ENCODE results near the gene ARRDC5. TPM values are rescaled to one million over a fixed set of nuclear protein-coding genes. Genes with fewer than 3 reads are reported as not detected.

ARRDC5 gene
- total and polyA plus RNA-seq, 2 of the 13 experiments (the other 11 are each of a cell fraction or from before 2014, with no cell fraction given) = not detected

DNA sequence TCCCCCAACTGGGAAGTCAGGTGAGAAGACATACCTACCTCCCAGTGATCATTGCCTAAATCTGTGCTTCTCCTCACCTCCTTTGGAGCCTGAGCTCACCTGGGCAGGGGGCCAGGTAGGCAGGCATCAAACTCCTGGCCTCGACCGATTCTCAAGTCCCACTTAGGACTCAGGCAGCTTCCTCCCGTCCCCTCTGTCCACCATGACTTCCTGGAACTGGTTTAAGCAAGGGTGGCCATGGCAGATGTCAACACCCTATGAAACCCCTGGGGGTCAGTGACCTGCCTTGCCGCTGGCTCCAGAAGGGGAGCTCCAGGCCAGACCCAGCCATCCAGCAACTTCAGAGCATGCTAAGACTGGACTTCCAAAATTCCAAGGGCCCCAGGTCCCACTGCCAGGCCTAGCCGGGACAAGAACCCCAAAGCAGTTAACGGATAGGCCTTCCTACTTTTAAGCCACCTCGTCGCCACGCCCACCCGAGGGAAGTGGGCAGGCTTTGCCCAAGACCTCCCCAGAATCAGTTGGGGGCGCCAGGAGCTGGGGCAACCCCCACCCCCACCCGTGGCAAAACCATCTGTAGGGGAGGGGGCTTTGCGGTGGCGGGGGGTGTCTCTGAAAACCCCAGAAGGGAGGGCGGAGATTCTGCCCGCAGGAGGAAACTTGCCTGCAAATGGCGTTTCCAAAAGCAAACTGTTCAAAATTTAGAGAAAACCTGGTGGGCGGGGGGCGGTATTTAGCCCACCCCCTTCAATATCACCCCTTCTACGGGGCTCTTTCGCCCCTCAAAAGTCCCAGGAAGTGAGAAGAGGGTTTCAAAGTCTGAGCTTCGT is 35.9 kb downstream of the ARRDC5 start (continued):
- TF ChIP-seq, protein P1, sequence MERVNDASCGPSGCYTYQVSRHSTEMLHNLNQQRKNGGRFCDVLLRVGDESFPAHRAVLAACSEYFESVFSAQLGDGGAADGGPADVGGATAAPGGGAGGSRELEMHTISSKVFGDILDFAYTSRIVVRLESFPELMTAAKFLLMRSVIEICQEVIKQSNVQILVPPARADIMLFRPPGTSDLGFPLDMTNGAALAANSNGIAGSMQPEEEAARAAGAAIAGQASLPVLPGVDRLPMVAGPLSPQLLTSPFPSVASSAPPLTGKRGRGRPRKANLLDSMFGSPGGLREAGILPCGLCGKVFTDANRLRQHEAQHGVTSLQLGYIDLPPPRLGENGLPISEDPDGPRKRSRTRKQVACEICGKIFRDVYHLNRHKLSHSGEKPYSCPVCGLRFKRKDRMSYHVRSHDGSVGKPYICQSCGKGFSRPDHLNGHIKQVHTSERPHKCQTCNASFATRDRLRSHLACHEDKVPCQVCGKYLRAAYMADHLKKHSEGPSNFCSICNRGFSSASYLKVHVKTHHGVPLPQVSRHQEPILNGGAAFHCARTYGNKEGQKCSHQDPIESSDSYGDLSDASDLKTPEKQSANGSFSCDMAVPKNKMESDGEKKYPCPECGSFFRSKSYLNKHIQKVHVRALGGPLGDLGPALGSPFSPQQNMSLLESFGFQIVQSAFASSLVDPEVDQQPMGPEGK (CRISPR knock-in tag; IDR thresholded peaks at IDR 0.05) = peak; percentile 79
- no peak for TF ChIP-seq U2AF1 (optimal IDR thresholded peaks at IDR 0.05; ENCODE audit: low read depth, low read length)
- no peak for TF ChIP-seq SRSF4 (IDR thresholded peaks at IDR 0.05; ENCODE audit: low read depth, low read length, poor library complexity, severe bottlenecking)
- TF ChIP-seq, protein P2, sequence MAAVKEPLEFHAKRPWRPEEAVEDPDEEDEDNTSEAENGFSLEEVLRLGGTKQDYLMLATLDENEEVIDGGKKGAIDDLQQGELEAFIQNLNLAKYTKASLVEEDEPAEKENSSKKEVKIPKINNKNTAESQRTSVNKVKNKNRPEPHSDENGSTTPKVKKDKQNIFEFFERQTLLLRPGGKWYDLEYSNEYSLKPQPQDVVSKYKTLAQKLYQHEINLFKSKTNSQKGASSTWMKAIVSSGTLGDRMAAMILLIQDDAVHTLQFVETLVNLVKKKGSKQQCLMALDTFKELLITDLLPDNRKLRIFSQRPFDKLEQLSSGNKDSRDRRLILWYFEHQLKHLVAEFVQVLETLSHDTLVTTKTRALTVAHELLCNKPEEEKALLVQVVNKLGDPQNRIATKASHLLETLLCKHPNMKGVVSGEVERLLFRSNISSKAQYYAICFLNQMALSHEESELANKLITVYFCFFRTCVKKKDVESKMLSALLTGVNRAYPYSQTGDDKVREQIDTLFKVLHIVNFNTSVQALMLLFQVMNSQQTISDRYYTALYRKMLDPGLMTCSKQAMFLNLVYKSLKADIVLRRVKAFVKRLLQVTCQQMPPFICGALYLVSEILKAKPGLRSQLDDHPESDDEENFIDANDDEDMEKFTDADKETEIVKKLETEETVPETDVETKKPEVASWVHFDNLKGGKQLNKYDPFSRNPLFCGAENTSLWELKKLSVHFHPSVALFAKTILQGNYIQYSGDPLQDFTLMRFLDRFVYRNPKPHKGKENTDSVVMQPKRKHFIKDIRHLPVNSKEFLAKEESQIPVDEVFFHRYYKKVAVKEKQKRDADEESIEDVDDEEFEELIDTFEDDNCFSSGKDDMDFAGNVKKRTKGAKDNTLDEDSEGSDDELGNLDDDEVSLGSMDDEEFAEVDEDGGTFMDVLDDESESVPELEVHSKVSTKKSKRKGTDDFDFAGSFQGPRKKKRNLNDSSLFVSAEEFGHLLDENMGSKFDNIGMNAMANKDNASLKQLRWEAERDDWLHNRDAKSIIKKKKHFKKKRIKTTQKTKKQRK (IDR thresholded peaks at IDR 0.05; ENCODE audit: low read length) = no peak
- TF ChIP-seq, protein P3, sequence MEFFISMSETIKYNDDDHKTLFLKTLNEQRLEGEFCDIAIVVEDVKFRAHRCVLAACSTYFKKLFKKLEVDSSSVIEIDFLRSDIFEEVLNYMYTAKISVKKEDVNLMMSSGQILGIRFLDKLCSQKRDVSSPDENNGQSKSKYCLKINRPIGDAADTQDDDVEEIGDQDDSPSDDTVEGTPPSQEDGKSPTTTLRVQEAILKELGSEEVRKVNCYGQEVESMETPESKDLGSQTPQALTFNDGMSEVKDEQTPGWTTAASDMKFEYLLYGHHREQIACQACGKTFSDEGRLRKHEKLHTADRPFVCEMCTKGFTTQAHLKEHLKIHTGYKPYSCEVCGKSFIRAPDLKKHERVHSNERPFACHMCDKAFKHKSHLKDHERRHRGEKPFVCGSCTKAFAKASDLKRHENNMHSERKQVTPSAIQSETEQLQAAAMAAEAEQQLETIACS (CRISPR knock-in tag; IDR thresholded peaks at IDR 0.05) = no peak
- TF ChIP-seq NFYB (CRISPR knock-in tag; IDR thresholded peaks at IDR 0.05) = 0 out of 2 replicates have a peak, but pooled peaks have one; percentile 21
- 0 out of 2 replicates have a peak, but pooled peaks have one; percentile 5 for TF ChIP-seq TMF1 (CRISPR knock-in tag; IDR thresholded peaks at IDR 0.05; ENCODE audit: low read depth)
- TF ChIP-seq FOXP4 (CRISPR knock-in tag; IDR thresholded peaks at IDR 0.05) = no peak
- no peak for TF ChIP-seq ZNF891 (CRISPR knock-in tag; IDR thresholded peaks at IDR 0.05)
- no peak for TF ChIP-seq NFE2 (CRISPR knock-in tag; IDR thresholded peaks at IDR 0.05)
- TF ChIP-seq HES4 (CRISPR knock-in tag; IDR thresholded peaks at IDR 0.05; ENCODE audit: borderline replicate concordance) = no peak
- TF ChIP-seq, protein P4, sequence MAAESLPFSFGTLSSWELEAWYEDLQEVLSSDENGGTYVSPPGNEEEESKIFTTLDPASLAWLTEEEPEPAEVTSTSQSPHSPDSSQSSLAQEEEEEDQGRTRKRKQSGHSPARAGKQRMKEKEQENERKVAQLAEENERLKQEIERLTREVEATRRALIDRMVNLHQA (CRISPR knock-in tag; IDR thresholded peaks at IDR 0.05) = no peak
- TF ChIP-seq HHEX (CRISPR knock-in tag; IDR thresholded peaks at IDR 0.05) = no peak
- no peak for TF ChIP-seq KMT2A (CRISPR knock-in tag; IDR thresholded peaks at IDR 0.05)
- no peak for TF ChIP-seq CREB3 (CRISPR knock-in tag; IDR thresholded peaks at IDR 0.05)
- TF ChIP-seq ZNF292 (CRISPR knock-in tag; IDR thresholded peaks at IDR 0.05; ENCODE audit: borderline replicate concordance, low read depth) = no peak
- no peak for TF ChIP-seq ZNF235 (CRISPR knock-in tag; IDR thresholded peaks at IDR 0.05; ENCODE audit: borderline replicate concordance)
